ENCODE measurements around the gene TUBA4B. TPM values are rescaled to one million over a fixed set of nuclear protein-coding genes. Genes with fewer than 3 reads are reported as not detected.
A peak's percentile ranks its signal among the peaks of the same experiment; 100 is the strongest.
"Not testable (repeated sequence)": the region's sequence is repeated elsewhere in the genome, so short reads cannot be mapped to it uniquely, and the experiment has no call there.

TUBA4B gene
- polyA plus RNA-seq, 4 donors, result 0.06 to 0.67 TPM; not detected in 2

GRCh38 chr2:219258942-219259341 is 5.9 kb downstream of the TUBA4B start:
- not testable (repeated sequence) for DNase-seq; H3K27ac ChIP-seq (ENCODE audit: low read depth in 1 of 3, low read length in 2 of 3); FAIRE-seq; H3K9me3 ChIP-seq (ENCODE audit: control insufficient read depth in 2 of 2, insufficient read depth in 1 of 2, low read depth in 1 of 2, low read length in 1 of 2); H3K4me3 ChIP-seq (ENCODE audit: low read depth in 1 of 3, low read length in 3 of 3); H3K36me3 ChIP-seq (ENCODE audit: control insufficient read depth in 3 of 3, insufficient read depth in 2 of 3, low read depth in 1 of 3, low read length in 3 of 3); H3K4me1 ChIP-seq (ENCODE audit: control insufficient read depth in 3 of 3, insufficient read depth in 2 of 3, low read depth in 1 of 3, low read length in 2 of 3)
- 81 to 87% (median 85%) methylated on average over 10 of the region's 10 CpGs for WGBS, 3 donors
- peaks cover 0 to 40% (median 0%) of the 10 kb centered on the region in 3 donors for H3K27me3 ChIP-seq (ENCODE audit: control insufficient read depth in 3 of 3, insufficient read depth in 3 of 3, low read length in 3 of 3)

- no peaks in the 10 kb centered on the region for H3K9me3 ChIP-seq (ENCODE audit: control insufficient read depth in 2 of 2, insufficient read depth in 1 of 2, low read depth in 1 of 2, low read length in 1 of 2)
- FAIRE-seq, result no peak
- 62 to 78% (median 76%) methylated on average over 5 of the region's 5 CpGs for WGBS, 3 donors
- H3K4me1 ChIP-seq (ENCODE audit: control insufficient read depth in 3 of 3, insufficient read depth in 2 of 3, low read depth in 1 of 3, low read length in 2 of 3), result no peaks in the 10 kb centered on the region
- DNase-seq, result no peak
- H3K36me3 ChIP-seq (ENCODE audit: control insufficient read depth in 3 of 3, insufficient read depth in 2 of 3, low read depth in 1 of 3, low read length in 3 of 3), result no peaks in the 10 kb centered on the region
- H3K27ac ChIP-seq (ENCODE audit: low read depth in 1 of 3, low read length in 2 of 3), result no peak overlapping the region
- H3K27me3 ChIP-seq (ENCODE audit: control insufficient read depth in 3 of 3, insufficient read depth in 3 of 3, low read length in 3 of 3), result peaks cover 0 to 20% (median 0%) of the 10 kb centered on the region in 3 donors
- H3K4me3 ChIP-seq (ENCODE audit: low read depth in 1 of 3, low read length in 3 of 3), result no peak overlapping the region
These were observed 8.2 kb downstream of the TUBA4B start for GRCh38 chr2:219261024-219261855.

GRCh38 chr2:219266232-219266631 is 13.2 kb downstream of the TUBA4B start:
- no peak overlapping the region for H3K27ac ChIP-seq (ENCODE audit: low read depth in 1 of 3, low read length in 2 of 3)
- H3K27me3 ChIP-seq (ENCODE audit: control insufficient read depth in 3 of 3, insufficient read depth in 3 of 3, low read length in 3 of 3), result peaks cover 0 to 6% (median 0%) of the 10 kb centered on the region in 3 donors
- DNase-seq (no peak), FAIRE-seq (no peak)
- no peaks in the 10 kb centered on the region for H3K36me3 ChIP-seq (ENCODE audit: control insufficient read depth in 3 of 3, insufficient read depth in 2 of 3, low read depth in 1 of 3, low read length in 3 of 3)
- H3K4me1 ChIP-seq (ENCODE audit: control insufficient read depth in 3 of 3, insufficient read depth in 2 of 3, low read depth in 1 of 3, low read length in 2 of 3), result peaks cover 0 to 14% (median 0%) of the 10 kb centered on the region in 3 donors
- 72 to 78% (median 78%) methylated on average over 5 of the region's 5 CpGs for WGBS, 3 donors
- no peaks in the 10 kb centered on the region for H3K9me3 ChIP-seq (ENCODE audit: control insufficient read depth in 2 of 2, insufficient read depth in 1 of 2, low read depth in 1 of 2, low read length in 1 of 2)
- H3K4me3 ChIP-seq (ENCODE audit: low read depth in 1 of 3, low read length in 3 of 3), result no peak overlapping the region

GRCh38 chr2:219266886-219267285 is 13.8 kb downstream of the TUBA4B start:
- Histone ChIP-seq H3K9me3 (ENCODE audit: control insufficient read depth in 2 of 2, insufficient read depth in 1 of 2, low read depth in 1 of 2, low read length in 1 of 2) (no peaks in the 10 kb centered on the region), H3K4me1 (ENCODE audit: control insufficient read depth in 3 of 3, insufficient read depth in 2 of 3, low read depth in 1 of 3, low read length in 2 of 3) (peaks cover 0 to 14% (median 0%) of the 10 kb centered on the region in 3 donors), H3K36me3 (ENCODE audit: control insufficient read depth in 3 of 3, insufficient read depth in 2 of 3, low read depth in 1 of 3, low read length in 3 of 3) (no peaks in the 10 kb centered on the region), H3K27ac (ENCODE audit: low read depth in 1 of 3, low read length in 2 of 3) (no peak overlapping the region), H3K4me3 (ENCODE audit: low read depth in 1 of 3, low read length in 3 of 3) (no peak overlapping the region), H3K27me3 (ENCODE audit: control insufficient read depth in 3 of 3, insufficient read depth in 3 of 3, low read length in 3 of 3) (no peaks in the 10 kb centered on the region)
- FAIRE-seq, result no peak
- WGBS, 3 donors, result 89 to 100% (median 93%) methylated on average over 1 of the region's 1 CpG
- no peak for DNase-seq

GRCh38 chr2:219268294-219268693 is 15.3 kb downstream of the TUBA4B start:
- Histone ChIP-seq H3K4me1 (ENCODE audit: control insufficient read depth in 3 of 3, insufficient read depth in 2 of 3, low read depth in 1 of 3, low read length in 2 of 3) (peaks cover 0 to 14% (median 0%) of the 10 kb centered on the region in 3 donors), H3K4me3 (ENCODE audit: low read depth in 1 of 3, low read length in 3 of 3) (no peak overlapping the region), H3K27me3 (ENCODE audit: control insufficient read depth in 3 of 3, insufficient read depth in 3 of 3, low read length in 3 of 3) (no peaks in the 10 kb centered on the region), H3K36me3 (ENCODE audit: control insufficient read depth in 3 of 3, insufficient read depth in 2 of 3, low read depth in 1 of 3, low read length in 3 of 3) (no peaks in the 10 kb centered on the region), H3K27ac (ENCODE audit: low read depth in 1 of 3, low read length in 2 of 3) (no peak overlapping the region), H3K9me3 (ENCODE audit: control insufficient read depth in 2 of 2, insufficient read depth in 1 of 2, low read depth in 1 of 2, low read length in 1 of 2) (no peaks in the 10 kb centered on the region)
- DNase-seq (no peak), FAIRE-seq (no peak)
- 90 to 96% (median 93%) methylated on average over 2 of the region's 2 CpGs for WGBS, 3 donors

- FAIRE-seq (no peak), DNase-seq (peak; percentile 88 to 98)
- Histone ChIP-seq H3K27ac (ENCODE audit: low read depth in 1 of 3, low read length in 2 of 3) (peak overlapping the region in 2 of 3 donors; percentile 19 to 25), H3K36me3 (ENCODE audit: control insufficient read depth in 3 of 3, insufficient read depth in 2 of 3, low read depth in 1 of 3, low read length in 3 of 3) (no peaks in the 10 kb centered on the region), H3K4me1 (ENCODE audit: control insufficient read depth in 3 of 3, insufficient read depth in 2 of 3, low read depth in 1 of 3, low read length in 2 of 3) (peaks cover 0 to 14% (median 0%) of the 10 kb centered on the region in 3 donors), H3K27me3 (ENCODE audit: control insufficient read depth in 3 of 3, insufficient read depth in 3 of 3, low read length in 3 of 3) (no peaks in the 10 kb centered on the region), H3K4me3 (ENCODE audit: low read depth in 1 of 3, low read length in 3 of 3) (no peak overlapping the region), H3K9me3 (ENCODE audit: control insufficient read depth in 2 of 2, insufficient read depth in 1 of 2, low read depth in 1 of 2, low read length in 1 of 2) (no peaks in the 10 kb centered on the region)
- WGBS, 3 donors, result 25 to 53% (median 29%) methylated on average over 8 of the region's 8 CpGs
These were observed 16.5 kb downstream of the TUBA4B start for GRCh38 chr2:219269362-219270054.

- DNase-seq (no peak), FAIRE-seq (no peak)
- Histone ChIP-seq H3K27ac (ENCODE audit: low read depth in 1 of 3, low read length in 2 of 3) (peak overlapping the region in 1 of 3 donors; percentile 25), H3K4me3 (ENCODE audit: low read depth in 1 of 3, low read length in 3 of 3) (no peak overlapping the region), H3K36me3 (ENCODE audit: control insufficient read depth in 3 of 3, insufficient read depth in 2 of 3, low read depth in 1 of 3, low read length in 3 of 3) (no peaks in the 10 kb centered on the region), H3K9me3 (ENCODE audit: control insufficient read depth in 2 of 2, insufficient read depth in 1 of 2, low read depth in 1 of 2, low read length in 1 of 2) (no peaks in the 10 kb centered on the region), H3K4me1 (ENCODE audit: control insufficient read depth in 3 of 3, insufficient read depth in 2 of 3, low read depth in 1 of 3, low read length in 2 of 3) (peaks cover 0 to 14% (median 0%) of the 10 kb centered on the region in 3 donors), H3K27me3 (ENCODE audit: control insufficient read depth in 3 of 3, insufficient read depth in 3 of 3, low read length in 3 of 3) (no peaks in the 10 kb centered on the region)
- WGBS, 3 donors, result 38 to 76% (median 55%) methylated on average over 5 of the region's 5 CpGs
These were observed 17.0 kb downstream of the TUBA4B start for GRCh38 chr2:219270055-219270372.

- Histone ChIP-seq H3K4me1 (ENCODE audit: control insufficient read depth in 3 of 3, insufficient read depth in 2 of 3, low read depth in 1 of 3, low read length in 2 of 3) (peaks cover 0 to 14% (median 0%) of the 10 kb centered on the region in 3 donors), H3K9me3 (ENCODE audit: control insufficient read depth in 2 of 2, insufficient read depth in 1 of 2, low read depth in 1 of 2, low read length in 1 of 2) (no peaks in the 10 kb centered on the region), H3K36me3 (ENCODE audit: control insufficient read depth in 3 of 3, insufficient read depth in 2 of 3, low read depth in 1 of 3, low read length in 3 of 3) (no peaks in the 10 kb centered on the region), H3K4me3 (ENCODE audit: low read depth in 1 of 3, low read length in 3 of 3) (no peak overlapping the region), H3K27ac (ENCODE audit: low read depth in 1 of 3, low read length in 2 of 3) (no peak overlapping the region), H3K27me3 (ENCODE audit: control insufficient read depth in 3 of 3, insufficient read depth in 3 of 3, low read length in 3 of 3) (no peaks in the 10 kb centered on the region)
- DNase-seq (no peak), FAIRE-seq (no peak)
- WGBS, 3 donors, result 84 to 100% (median 94%) methylated on average over 2 of the region's 2 CpGs
These were observed 18.0 kb downstream of the TUBA4B start for GRCh38 chr2:219271021-219271420.
